Ramos (cell line): ENCODE results near the gene SETDB2.

ENCODE experiments used
- in situ Hi-C: fragments of 300-500 bp; cut with MboI; formaldehyde crosslinking; loops from one replicate; pipeline ENCODE4 v1.14.3; 2022; ENCODE audit warnings: low sequenced_read_pairs; ENCODE audit not compliant: unreplicated experiment

Gene SETDB2, protein sequence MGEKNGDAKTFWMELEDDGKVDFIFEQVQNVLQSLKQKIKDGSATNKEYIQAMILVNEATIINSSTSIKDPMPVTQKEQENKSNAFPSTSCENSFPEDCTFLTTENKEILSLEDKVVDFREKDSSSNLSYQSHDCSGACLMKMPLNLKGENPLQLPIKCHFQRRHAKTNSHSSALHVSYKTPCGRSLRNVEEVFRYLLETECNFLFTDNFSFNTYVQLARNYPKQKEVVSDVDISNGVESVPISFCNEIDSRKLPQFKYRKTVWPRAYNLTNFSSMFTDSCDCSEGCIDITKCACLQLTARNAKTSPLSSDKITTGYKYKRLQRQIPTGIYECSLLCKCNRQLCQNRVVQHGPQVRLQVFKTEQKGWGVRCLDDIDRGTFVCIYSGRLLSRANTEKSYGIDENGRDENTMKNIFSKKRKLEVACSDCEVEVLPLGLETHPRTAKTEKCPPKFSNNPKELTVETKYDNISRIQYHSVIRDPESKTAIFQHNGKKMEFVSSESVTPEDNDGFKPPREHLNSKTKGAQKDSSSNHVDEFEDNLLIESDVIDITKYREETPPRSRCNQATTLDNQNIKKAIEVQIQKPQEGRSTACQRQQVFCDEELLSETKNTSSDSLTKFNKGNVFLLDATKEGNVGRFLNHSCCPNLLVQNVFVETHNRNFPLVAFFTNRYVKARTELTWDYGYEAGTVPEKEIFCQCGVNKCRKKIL

DNA sequence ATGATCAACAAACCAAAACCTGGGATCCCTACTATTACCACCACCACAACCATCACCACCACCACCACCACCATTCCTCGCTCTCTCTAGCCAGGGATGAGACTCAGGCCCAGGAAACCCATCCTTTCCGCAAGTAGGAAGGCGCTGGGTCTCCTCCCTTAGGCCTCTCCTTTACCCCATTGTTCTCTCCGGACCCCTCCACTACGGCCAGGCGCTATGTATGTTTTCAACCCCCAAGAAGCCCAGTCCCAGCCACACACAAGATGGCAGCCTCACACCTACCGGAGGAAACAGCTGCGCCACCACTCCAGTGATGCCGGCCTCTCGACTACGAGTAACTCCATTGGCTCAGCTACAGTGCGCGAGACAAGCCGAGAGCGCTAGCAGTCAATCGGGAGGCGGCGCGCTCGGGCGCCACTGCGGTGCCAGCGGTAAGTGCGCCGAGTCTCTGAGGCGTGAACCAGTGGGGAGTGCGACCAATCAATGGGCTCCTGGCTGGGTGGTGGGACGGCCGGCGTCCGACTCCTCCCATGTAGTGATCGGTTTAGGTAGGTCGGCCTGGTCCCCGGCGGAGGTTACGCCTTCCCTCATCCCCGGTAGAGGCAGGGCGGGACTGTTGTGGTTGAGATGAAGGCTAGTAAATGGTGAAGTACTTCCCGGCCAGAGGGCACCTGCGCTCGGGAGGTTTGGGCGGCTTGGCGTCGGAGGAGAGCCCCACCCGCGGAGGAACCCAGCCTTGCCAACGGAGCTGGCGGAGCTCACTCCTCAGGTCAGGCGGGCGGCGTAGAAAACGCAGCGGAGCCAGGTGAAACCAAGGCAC lies at the start of gene SETDB2, which contains the start of gene CAB39L:
SETDB2 (plus strand) TSS at position 571 of the 820 bp plus-strand sequence. CDS start 7,620 bp downstream, outside the sequence.
CAB39L (minus strand) TSS at position 361 of the 820 bp plus-strand sequence. CDS start 61,154 bp downstream, outside the sequence.
- in situ Hi-C loops: no loop called here

GRCh38 chr13:49395451-49395865 lies 48.6 kb upstream of the SETDB2 start:
- in situ Hi-C loops: no loop called here

GRCh38 chr13:49395878-49396380 lies 48.1 kb upstream of the SETDB2 start:
- in situ Hi-C loops: no loop called here

GRCh38 chr13:49399801-49400472 lies 44.1 kb upstream of the SETDB2 start:
- in situ Hi-C loops: no loop called here

- in situ Hi-C loops: no loop called here
These were observed 43.1 kb upstream of the SETDB2 start for GRCh38 chr13:49400755-49401659.

GRCh38 chr13:49403996-49404702 lies 39.9 kb upstream of the SETDB2 start:
- in situ Hi-C loops: no loop called here

GRCh38 chr13:49404703-49405020 lies 39.4 kb upstream of the SETDB2 start:
- in situ Hi-C loops: no loop called here

- in situ Hi-C loops: no loop called here
These were observed 37.0 kb upstream of the SETDB2 start for GRCh38 chr13:49407068-49407467.

DNA sequence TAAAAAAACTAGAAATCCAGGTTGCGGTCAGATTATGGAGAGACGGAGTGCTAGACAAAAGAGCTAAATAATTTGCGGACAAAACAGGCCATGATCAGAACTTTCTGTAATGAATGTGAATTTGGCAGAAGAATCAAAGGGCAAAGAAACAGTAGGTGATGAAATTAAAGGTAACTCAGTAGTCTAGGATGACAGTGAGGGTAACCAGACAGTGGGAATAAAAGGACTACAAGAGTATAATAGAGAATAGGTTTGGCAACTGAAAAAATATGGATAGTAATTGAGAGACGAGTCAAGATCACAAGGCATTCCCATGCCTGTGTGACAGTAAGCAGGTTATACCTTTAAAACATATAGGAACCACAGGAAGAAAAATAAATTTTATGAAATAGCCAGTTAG lies 36.1 kb upstream of the SETDB2 start:
- in situ Hi-C loops: no loop called here

- in situ Hi-C loops: no loop called here
These were observed 35.1 kb upstream of the SETDB2 start for GRCh38 chr13:49409008-49409407.

DNA sequence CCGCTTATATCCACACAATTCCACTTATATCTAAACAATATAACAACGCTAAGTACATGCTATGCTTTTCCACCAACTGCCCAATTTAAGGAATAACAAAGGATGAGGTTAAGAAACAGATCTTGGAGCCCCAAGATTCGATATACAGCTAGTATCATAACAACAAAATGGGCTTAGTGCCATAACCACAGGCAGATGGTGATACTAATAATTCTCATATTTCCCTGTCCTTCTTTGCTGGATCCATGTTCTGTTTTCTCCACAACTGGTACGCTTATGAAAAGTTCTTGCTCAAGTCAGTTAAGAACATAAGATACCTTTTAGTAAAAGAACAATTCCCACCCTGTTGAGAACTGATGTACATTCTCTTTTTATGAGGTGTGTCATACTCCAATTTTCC lies 34.1 kb upstream of the SETDB2 start:
- in situ Hi-C loops: no loop called here

DNA sequence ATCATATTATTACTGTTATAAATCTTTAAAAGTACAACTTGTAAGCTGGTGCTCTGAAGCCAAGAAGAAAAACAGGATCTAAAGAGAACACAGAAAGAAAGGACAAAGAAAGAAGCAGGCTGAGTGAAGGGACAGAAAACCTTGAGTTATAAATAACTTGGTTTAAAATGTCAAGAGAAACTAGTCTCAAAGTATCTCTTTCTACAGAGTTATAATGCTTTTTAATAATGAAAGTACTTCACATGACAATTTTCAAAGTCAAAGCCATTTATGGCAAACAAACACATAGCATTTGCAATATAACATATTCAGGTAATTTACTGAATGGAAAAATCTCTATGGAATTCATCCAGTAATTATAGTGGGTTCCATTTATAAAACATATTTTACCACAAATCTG lies 33.6 kb upstream of the SETDB2 start:
- in situ Hi-C loops: no loop called here

DNA sequence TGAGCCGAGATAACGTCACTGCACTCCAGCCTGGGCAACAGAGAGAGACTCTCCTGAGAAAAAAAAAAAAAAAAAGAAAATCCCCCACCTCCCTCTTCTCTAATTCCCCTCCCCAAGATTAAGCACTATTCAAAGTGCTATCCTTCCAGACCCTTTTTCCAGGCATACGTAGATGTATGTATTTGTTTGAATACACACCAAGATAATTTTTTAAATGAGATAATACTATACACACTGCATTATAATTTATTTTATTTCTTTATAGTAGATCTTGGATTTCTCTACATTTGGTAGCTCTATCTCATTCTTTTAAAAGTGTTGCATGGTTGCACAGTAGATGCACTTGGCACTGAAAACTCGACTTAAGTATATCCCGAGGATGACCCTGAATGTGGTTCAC lies 32.7 kb upstream of the SETDB2 start:
- in situ Hi-C loops: no loop called here

DNA sequence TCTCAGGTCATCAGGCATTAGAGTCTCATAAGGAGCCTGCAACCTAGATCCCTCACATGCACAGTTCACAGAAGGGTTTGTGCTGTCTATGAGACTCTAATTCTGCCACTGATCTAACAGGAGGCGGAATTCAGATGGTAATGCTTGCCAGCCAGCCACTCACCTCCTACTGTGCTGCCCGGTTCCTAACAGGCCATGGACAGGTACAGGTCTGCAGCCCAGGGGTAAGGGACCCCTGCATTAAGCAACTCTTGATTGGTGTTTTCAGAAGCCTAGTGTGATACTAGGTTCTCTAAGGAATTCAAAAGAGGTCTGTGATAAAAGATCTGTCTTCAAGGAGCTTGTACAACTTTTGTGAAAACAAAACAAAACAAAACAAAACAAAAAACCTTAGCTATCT lies 31.3 kb upstream of the SETDB2 start:
- in situ Hi-C loops: no loop called here

GRCh38 chr13:49417161-49417560 lies 26.9 kb upstream of the SETDB2 start:
- in situ Hi-C loops: no loop called here

DNA sequence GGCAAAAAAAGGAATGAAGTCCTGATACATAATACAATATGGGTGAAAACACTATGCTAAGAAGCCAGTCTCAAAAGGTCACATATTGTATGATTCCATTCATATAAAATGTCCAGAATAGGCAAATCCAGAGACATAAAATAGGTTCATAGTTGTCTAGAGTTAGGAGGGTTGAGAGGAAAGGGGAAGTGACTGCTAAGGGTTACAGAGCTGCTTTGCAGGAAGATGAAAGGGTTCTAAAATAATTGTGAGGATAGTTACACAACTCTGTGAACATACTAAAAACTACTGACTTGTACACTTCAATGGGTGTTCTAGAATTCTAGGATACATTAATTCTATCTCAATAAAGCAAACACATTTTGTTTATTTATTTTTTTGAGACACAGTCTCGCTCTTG lies 25.9 kb upstream of the SETDB2 start:
- in situ Hi-C loops: no loop called here

GRCh38 chr13:49419276-49419675 lies 24.8 kb upstream of the SETDB2 start:
- in situ Hi-C loops: no loop called here

DNA sequence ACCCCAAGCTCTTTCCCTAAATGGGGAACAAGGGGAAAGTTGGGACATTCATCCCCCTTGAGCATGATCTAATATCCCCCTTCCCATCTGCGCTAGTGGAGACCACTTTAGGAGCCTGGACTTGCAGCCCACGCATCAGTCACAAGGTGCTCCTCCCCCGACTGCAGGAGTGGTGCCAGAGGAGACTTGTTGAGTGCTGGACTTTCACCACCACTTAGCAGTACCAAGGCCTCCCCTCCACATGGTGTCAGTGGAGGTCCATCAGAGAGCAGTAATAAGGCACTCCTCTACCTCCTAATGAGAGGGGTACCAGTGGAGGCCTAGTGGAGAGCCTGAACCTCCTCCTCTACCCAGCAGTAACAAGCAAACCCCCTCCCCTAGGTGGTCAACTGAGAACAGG lies 22.7 kb upstream of the SETDB2 start:
- in situ Hi-C loops: loop anchor here (5.0 kb wide), 1 partner anchor 186 kb away; no protein-coding TSS in a partner anchor
